ENCODE data around the gene GTPBP10.

The GTPBP10 gene

GRCh38 chr7:90383861-90384260 lies 37.3 kb downstream of the GTPBP10 start:
- no peak overlapping the region for H3K27ac ChIP-seq
- TF ChIP-seq ZFX (IDR thresholded peaks at IDR 0.05): no peak
- no peak for TF ChIP-seq CTCF (conservative IDR thresholded peaks at IDR 0.05)

GRCh38 chr7:90384433-90384832 lies 37.9 kb downstream of the GTPBP10 start:
- TF ChIP-seq CTCF (conservative IDR thresholded peaks at IDR 0.05) (no peak), ZFX (IDR thresholded peaks at IDR 0.05) (no peak)
- H3K27ac ChIP-seq: no peak overlapping the region

DNA sequence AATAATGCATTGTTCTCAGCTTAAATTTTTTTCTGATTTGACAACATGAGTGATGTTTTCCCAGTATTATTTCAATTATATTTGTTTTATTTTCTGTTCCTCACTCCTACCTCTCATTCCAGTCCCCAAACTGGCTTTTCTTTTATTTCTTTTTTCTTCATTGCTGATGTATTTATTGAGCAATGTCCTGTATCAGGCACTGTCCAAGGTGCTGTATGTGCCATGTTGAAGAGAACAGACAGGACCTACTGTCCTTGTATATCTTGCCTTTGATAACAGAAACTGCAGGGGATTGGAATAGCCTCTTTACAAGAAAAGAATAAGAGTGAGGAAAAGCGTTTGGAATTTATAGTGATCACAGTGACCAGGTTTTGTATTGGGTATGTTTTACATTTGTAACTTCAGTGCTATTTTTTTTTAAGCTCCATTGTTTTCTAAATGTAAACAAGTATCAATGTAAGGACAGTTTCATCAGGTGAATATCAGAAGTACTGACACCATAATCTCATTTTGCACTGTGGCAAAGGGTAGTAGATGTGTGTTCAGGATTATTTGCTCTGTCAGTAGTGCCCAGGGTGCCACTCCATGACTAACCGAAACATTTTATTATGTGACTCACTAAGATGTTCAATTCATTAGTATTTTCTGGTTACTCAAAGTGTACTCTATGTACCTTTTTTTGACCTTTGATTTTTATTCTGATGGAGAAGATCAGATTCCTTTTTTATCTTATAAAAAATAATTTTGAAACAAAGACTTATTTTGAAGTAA lies 41.1 kb downstream of the GTPBP10 start:
- no peak overlapping the region for H3K27ac ChIP-seq

DNA sequence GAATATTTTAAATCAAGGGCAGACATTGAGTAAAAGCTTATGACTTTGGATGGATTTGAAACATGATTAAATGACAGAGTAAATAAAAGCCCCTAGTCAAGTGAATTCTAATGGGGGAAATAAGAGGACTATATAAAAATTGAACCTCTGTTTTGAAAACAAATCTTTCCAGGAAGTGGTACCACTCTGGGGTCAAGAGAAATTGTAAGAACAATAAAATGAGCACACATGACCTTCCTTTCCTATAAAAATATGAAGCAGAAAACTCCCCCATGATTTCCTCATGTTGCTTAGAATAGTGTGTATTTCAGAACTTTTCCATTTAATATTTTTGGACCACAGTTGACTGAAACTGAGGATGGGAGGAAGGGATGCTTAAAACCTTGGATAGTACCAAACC lies 44.4 kb downstream of the GTPBP10 start:
- no peak for TF ChIP-seq ZFX (IDR thresholded peaks at IDR 0.05)
- no peak for TF ChIP-seq CTCF (conservative IDR thresholded peaks at IDR 0.05)
- no peak overlapping the region for H3K27ac ChIP-seq

More for the DNA sequence above, 41.1 kb downstream of the GTPBP10 start:
- no peak for TF ChIP-seq CTCF (conservative IDR thresholded peaks at IDR 0.05)
- TF ChIP-seq ZFX (IDR thresholded peaks at IDR 0.05): no peak

- no peak for TF ChIP-seq CTCF (conservative IDR thresholded peaks at IDR 0.05)
- no peak for TF ChIP-seq ZFX (IDR thresholded peaks at IDR 0.05)
Observed at GRCh38 chr7:90391488-90391887, 45.0 kb downstream of the GTPBP10 start.

DNA sequence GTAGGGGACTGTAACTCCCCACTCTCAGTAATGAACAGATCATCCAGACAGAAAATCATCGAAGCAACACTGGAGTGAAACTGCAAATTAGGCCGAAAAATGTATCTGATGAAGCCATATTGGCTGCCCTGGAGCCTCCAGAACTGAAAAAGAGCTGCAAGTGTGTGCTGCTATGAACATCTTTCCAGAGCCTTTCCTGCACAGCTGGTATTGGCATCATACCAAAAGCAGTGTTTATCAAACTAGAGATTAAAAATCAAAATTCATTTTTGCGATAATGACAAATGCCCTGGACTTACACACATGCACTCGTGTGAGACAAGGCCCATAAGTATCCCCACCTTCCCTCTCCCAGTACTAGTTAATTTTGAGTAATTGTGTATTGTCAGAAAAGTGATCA lies 49.9 kb downstream of the GTPBP10 start:
- TF ChIP-seq CTCF (conservative IDR thresholded peaks at IDR 0.05) (no peak), ZFX (IDR thresholded peaks at IDR 0.05) (no peak)
- no peak overlapping the region for H3K27ac ChIP-seq

More at GRCh38 chr7:90391488-90391887, 45.0 kb downstream of the GTPBP10 start:
- H3K27ac ChIP-seq: no peak overlapping the region

GRCh38 chr7:90401989-90402388 lies 55.5 kb downstream of the GTPBP10 start:
- H3K27ac ChIP-seq: no peak overlapping the region
- no peak for TF ChIP-seq ZFX (IDR thresholded peaks at IDR 0.05)
- no peak for TF ChIP-seq CTCF (conservative IDR thresholded peaks at IDR 0.05)

All from C4-2B (cell line).